Measurements from ENCODE around the gene SV2C.

- TF ChIP-seq CTCF (tag by site-specific recombination; IDR thresholded peaks at IDR 0.05) (no peak), HOXD13 (CRISPR knock-in tag; IDR thresholded peaks at IDR 0.05; ENCODE audit: borderline replicate concordance) (no peak), TSHZ1 (tag by site-specific recombination; IDR thresholded peaks at IDR 0.05; ENCODE audit: borderline replicate concordance) (no peak), REST (tag by site-specific recombination; IDR thresholded peaks at IDR 0.05) (no peak), ZNF426 (tag by site-specific recombination; IDR thresholded peaks at IDR 0.05) (no peak), ZNF274 (IDR thresholded peaks at IDR 0.05; ENCODE audit: low read length) (no peak), ZNF274 (tag by site-specific recombination; IDR thresholded peaks at IDR 0.05; ENCODE audit: borderline replicate concordance) (no peak), KLF8 (tag by site-specific recombination; IDR thresholded peaks at IDR 0.05) (no peak), ZNF677 (tag by site-specific recombination; IDR thresholded peaks at IDR 0.05) (no peak), ZNF24 (tag by site-specific recombination; IDR thresholded peaks at IDR 0.05) (no peak), ZNF549 (tag by site-specific recombination; IDR thresholded peaks at IDR 0.05) (no peak), ATF2 (tag by site-specific recombination; IDR thresholded peaks at IDR 0.05; ENCODE audit: low read depth) (no peak)
These were observed 293.1 kb downstream of the SV2C start for GRCh38 chr5:76376148-76376865.

All from HEK293 (cell line).